Endodermal cell (in vitro differentiated cells): ENCODE measurements around the gene MARK3. TPM values are rescaled to one million over a fixed set of nuclear protein-coding genes. Genes with fewer than 3 reads are reported as not detected.
"Not testable (repeated sequence)": the region's sequence is repeated elsewhere in the genome, so short reads cannot be mapped to it uniquely, and the experiment has no call there.

ENCODE experiments used
- DNase-seq: peaks from one replicate; pipeline ENCODE4 v3.0.0-alpha.2; 2017
- H3K27ac ChIP-seq: 2 replicates; pipeline ENCODE4 v1.5.1; 2013; ENCODE audit warnings: mild to moderate bottlenecking, low read depth, low read length, moderate library complexity
- H3K27me3 ChIP-seq: 2 replicates; pipeline ENCODE4 v1.6.1; 2013; ENCODE audit warnings: mild to moderate bottlenecking, low read length, moderate library complexity; ENCODE audit not compliant: insufficient read depth, control insufficient read depth, poor library complexity, severe bottlenecking
- H3K36me3 ChIP-seq: 2 replicates; pipeline ENCODE4 v1.7.0; 2013; ENCODE audit warnings: mild to moderate bottlenecking, low read length, moderate library complexity; ENCODE audit not compliant: control insufficient read depth, insufficient read depth
- H3K4me1 ChIP-seq: one replicate; pipeline ENCODE4 v1.7.0; 2013; ENCODE audit warnings: low read length; ENCODE audit not compliant: control insufficient read depth, insufficient read depth
- H3K4me3 ChIP-seq: 2 replicates; pipeline ENCODE4 v1.5.1; 2013; ENCODE audit warnings: mild to moderate bottlenecking, low read length, moderate library complexity
- H3K9ac ChIP-seq: 2 replicates; pipeline ENCODE4 v1.6.1; 2013; ENCODE audit warnings: mild to moderate bottlenecking, low read length, moderate library complexity; ENCODE audit not compliant: poor library complexity, severe bottlenecking; ENCODE audit errors: extremely low read depth
- H3K9me3 ChIP-seq: 2 replicates; pipeline ENCODE4 v1.6.1; 2013; ENCODE audit warnings: mild to moderate bottlenecking, low read length, moderate library complexity; ENCODE audit not compliant: control insufficient read depth
- H3K27ac Mint-ChIP-seq: 2 replicates; pipeline ENCODE4 v1.8.0; 2020; ENCODE audit warnings: mixed read lengths
- H3K27me3 Mint-ChIP-seq: 2 replicates; pipeline ENCODE4 v1.8.0; 2021; ENCODE audit warnings: mild to moderate bottlenecking, mixed read lengths; ENCODE audit not compliant: insufficient read depth
- H3K36me3 Mint-ChIP-seq: 2 replicates; pipeline ENCODE4 v1.8.0; 2020; ENCODE audit warnings: low read depth, mixed read lengths
- H3K4me1 Mint-ChIP-seq: 2 replicates; pipeline ENCODE4 v1.8.0; 2020; ENCODE audit warnings: mixed read lengths
- H3K4me3 Mint-ChIP-seq: 2 replicates; pipeline ENCODE4 v1.8.0; 2020; ENCODE audit warnings: mild to moderate bottlenecking, moderate library complexity, mixed read lengths
- H3K9me3 Mint-ChIP-seq: 2 replicates; pipeline ENCODE4 v1.8.0; 2020; ENCODE audit warnings: mild to moderate bottlenecking, mixed read lengths
- CTCF ChIP-seq: fragments of 200-600 bp; sonication (generic); conservative IDR thresholded peaks from 2 replicates; pipeline ENCODE4 v1.5.0; 2021; ENCODE audit warnings: antibody characterized with exemption, mild to moderate bottlenecking
- WGBS, 2 experiments: methylation state at CpG; one replicate each; pipeline versions ENCODE4 v1.1.5 to v1.1.7; 2013; ENCODE audit warnings: missing lambda C conversion rate in 2 of 2, mixed read lengths in 1 of 2; ENCODE audit not compliant: insufficient coverage in 1 of 2, insufficient read length in 1 of 2; 5-methylcytosine and 5-hydroxymethylcytosine counted together
- total RNA-seq, 2 donors: library from RNA; stranded (reverse); fragmentation: NEBNext Ultra II Directional in 1 of 2; extraction: Animal tissue kit (Norgen Biotek cat#: 25700) in 1 of 2; gene quantifications; 2 replicates in 1 of 2; 3 replicates in 1 of 2; pipeline ENCODE4 v1.2.1, GENCODE V29; 2021

The MARK3 gene
- total RNA-seq, 2 donors from 2014 or later: 95.8 to 106 TPM

GRCh38 chr14:103508521-103509329 lies 123.5 kb downstream of the MARK3 start:
- Histone ChIP-seq H3K9me3 (no peaks in the 10 kb centered on the region), H3K27me3 (no peaks in the 10 kb centered on the region), H3K4me1 (no peaks in the 10 kb centered on the region), H3K27ac (no peak overlapping the region), H3K4me3 (no peak overlapping the region), H3K36me3 (peaks cover 52% of the 10 kb centered on the region), H3K9ac (no peak overlapping the region)
- WGBS, 2 experiments: 90 to 93% methylated on average over 14 to 16 of the region's 16 CpGs
- H3K9me3 Mint-ChIP-seq: no peaks in the 10 kb centered on the region
- no peak for TF ChIP-seq CTCF
- peak; percentile 23 for DNase-seq
- no peaks in the 10 kb centered on the region for H3K4me1 Mint-ChIP-seq
- H3K27me3 Mint-ChIP-seq: no peaks in the 10 kb centered on the region
- peak overlapping the region; percentile 36 for H3K27ac Mint-ChIP-seq
- no peak overlapping the region for H3K4me3 Mint-ChIP-seq
- H3K36me3 Mint-ChIP-seq: peaks cover 69% of the 10 kb centered on the region

- H3K27me3 ChIP-seq: no peaks in the 10 kb centered on the region
- DNase-seq: peak; percentile 31
- no peaks in the 10 kb centered on the region for H3K9me3 ChIP-seq
- Mint-ChIP-seq H3K4me3 (no peak overlapping the region), H3K4me1 (no peaks in the 10 kb centered on the region), H3K9me3 (no peaks in the 10 kb centered on the region), H3K36me3 (peaks cover 64% of the 10 kb centered on the region), H3K27ac (no peak overlapping the region), H3K27me3 (no peaks in the 10 kb centered on the region)
- no peak overlapping the region for H3K4me3 ChIP-seq
- no peak for TF ChIP-seq CTCF
- H3K36me3 ChIP-seq: peaks cover 41% of the 10 kb centered on the region
- no peaks in the 10 kb centered on the region for H3K4me1 ChIP-seq
- no peak overlapping the region for H3K9ac ChIP-seq
- no peak overlapping the region for H3K27ac ChIP-seq
- WGBS, 2 experiments: 94% methylated on average over 11 of the region's 11 CpGs
Measured at GRCh38 chr14:103509864-103510723, 124.9 kb downstream of the MARK3 start.

GRCh38 chr14:103510724-103511693 lies 125.8 kb downstream of the MARK3 start:
- no peak overlapping the region for H3K4me3 Mint-ChIP-seq

GRCh38 chr14:103512180-103512579 lies 127.0 kb downstream of the MARK3 start:
- H3K4me3 ChIP-seq, H3K4me1 ChIP-seq, H3K9me3 Mint-ChIP-seq, H3K27me3 ChIP-seq, H3K27ac Mint-ChIP-seq, H3K4me1 Mint-ChIP-seq, H3K4me3 Mint-ChIP-seq, H3K9me3 ChIP-seq, H3K27ac ChIP-seq, H3K9ac ChIP-seq, H3K27me3 Mint-ChIP-seq: not testable (repeated sequence)
- peaks cover 31% of the 10 kb centered on the region for H3K36me3 ChIP-seq
- 89 to 94% methylated on average over 4 to 8 of the region's 8 CpGs for WGBS, 2 experiments
- peak; percentile 12 for DNase-seq
- peaks cover 49% of the 10 kb centered on the region for H3K36me3 Mint-ChIP-seq

More at GRCh38 chr14:103510724-103511693, 125.8 kb downstream of the MARK3 start:
- peak; percentile 42 for TF ChIP-seq CTCF
- peaks cover 56% of the 10 kb centered on the region for H3K36me3 Mint-ChIP-seq
- H3K27me3 ChIP-seq: no peaks in the 10 kb centered on the region
- H3K27ac ChIP-seq: no peak overlapping the region
- H3K9me3 Mint-ChIP-seq: no peaks in the 10 kb centered on the region
- DNase-seq: peak; percentile 70
- no peak overlapping the region for H3K4me3 ChIP-seq
- no peaks in the 10 kb centered on the region for H3K4me1 Mint-ChIP-seq
- WGBS, 2 experiments: 93 to 98% methylated on average over 15 to 26 of the region's 26 CpGs
- H3K9ac ChIP-seq: no peak overlapping the region
- no peak overlapping the region for H3K27ac Mint-ChIP-seq
- H3K9me3 ChIP-seq: no peaks in the 10 kb centered on the region
- H3K27me3 Mint-ChIP-seq: no peaks in the 10 kb centered on the region
- peaks cover 34% of the 10 kb centered on the region for H3K36me3 ChIP-seq
- no peaks in the 10 kb centered on the region for H3K4me1 ChIP-seq
